NCI-H1417 (cell line): ENCODE measurements around the gene GCN1.
A peak's percentile ranks its signal among the peaks of the same experiment; 100 is the strongest.
"Not testable (repeated sequence)": the region's sequence is repeated elsewhere in the genome, so short reads cannot be mapped to it uniquely, and the experiment has no call there.

Source experiments
- DNase-seq, 3 experiments: peaks; one replicate each; lab custom pipeline; 2025; lab: John Stamatoyannopoulos, UW

The GCN1 gene

GRCh38 chr12:120194534-120195395 lies at the start of gene GCN1:
GCN1 (minus strand) TSS chr12:120194715; CDS start chr12:120194697, 18 bp downstream.
- DNase-seq, result peak; percentile 84 to 89 (median 87)

- no peak for DNase-seq
These were observed 48.6 kb upstream of the GCN1 start for GRCh38 chr12:120242971-120243699.

GRCh38 chr12:120242275-120242799 lies 47.8 kb upstream of the GCN1 start:
- no peak for DNase-seq

- DNase-seq, result no peak
These were observed 47.2 kb upstream of the GCN1 start for GRCh38 chr12:120241561-120242274.

- DNase-seq, result no peak
These were observed 45.9 kb upstream of the GCN1 start for GRCh38 chr12:120240495-120240833.

- DNase-seq, result no peak
These were observed 45.4 kb upstream of the GCN1 start for GRCh38 chr12:120239776-120240494.

- DNase-seq, result no peak
These were observed 44.4 kb upstream of the GCN1 start for GRCh38 chr12:120238839-120239445.

- DNase-seq, result no peak
These were observed 43.7 kb upstream of the GCN1 start for GRCh38 chr12:120238217-120238616.

- no peak for DNase-seq
These were observed 43.1 kb upstream of the GCN1 start for GRCh38 chr12:120237360-120238171.

- DNase-seq, result not testable (repeated sequence)
These were observed 42.3 kb upstream of the GCN1 start for GRCh38 chr12:120236809-120237208.

- DNase-seq, result no peak
These were observed 41.1 kb upstream of the GCN1 start for GRCh38 chr12:120235369-120236323.

GRCh38 chr12:120234643-120235368 lies 40.3 kb upstream of the GCN1 start:
- peak; percentile 12 to 80 (median 47) for DNase-seq

GRCh38 chr12:120231316-120232011 lies 36.9 kb upstream of the GCN1 start:
- peak in 2 of 3 experiments; percentile 13 to 50 for DNase-seq

- DNase-seq, result no peak
These were observed 36.4 kb upstream of the GCN1 start for GRCh38 chr12:120230974-120231315.

GRCh38 chr12:120230326-120230973 lies 35.9 kb upstream of the GCN1 start:
- peak in 2 of 3 experiments; percentile 62 to 82 for DNase-seq

GRCh38 chr12:120229487-120230325 lies 35.2 kb upstream of the GCN1 start:
- no peak for DNase-seq
